ENCODE measurements around the gene PRR7. TPM values are rescaled to one million over a fixed set of nuclear protein-coding genes. Genes with fewer than 3 reads are reported as not detected.

Gene PRR7
- total RNA-seq, 2 experiments from 2014 or later, result 23.3 to 23.5 TPM

- Mint-ChIP-seq H3K36me3 (ENCODE audit: low read depth) (peaks cover 5% of the 10 kb centered on the region), H3K4me1 (ENCODE audit: low read depth) (peaks cover 31% of the 10 kb centered on the region), H3K27ac (no peak within 1 kb of the TSS), H3K4me3 (peak within 1 kb of the TSS; percentile 74), H3K27me3 (no peaks in the 10 kb centered on the region), H3K9me3 (no peaks in the 10 kb centered on the region)
- H3K4me3 ChIP-seq (ENCODE audit: low read length), result peak within 1 kb of the TSS; percentile 70
- ChIA-PET CTCF (interaction anchor here (1.0 to 2.1 kb wide), 6 partner anchors 20 to 188 kb away, joined by 3 to 7 read pairs (median 5); partner anchors contain the start of gene DDX41), POLR2A (interaction anchor here (0.6 to 2.1 kb wide), 18 partner anchors 18 to 363 kb away, joined by 3 to 12 read pairs (median 5); partner anchors contain the start of genes DDX41, GRK6 and NSD1)
- intact Hi-C loops (cut with DNase I, micrococcal nuclease), result loop anchor here (1.0 to 2.0 kb wide), 4 partner anchors 19 to 185 kb away; partner anchors contain the start of gene DDX41 (in 1 of the 2)
- no peaks in the 10 kb centered on the region for H3K27me3 ChIP-seq (ENCODE audit: control insufficient read depth in 1 of 2, insufficient read depth in 2 of 2, low read length in 2 of 2)
- DNase-seq (peak; percentile 87 to 98 (median 94)), ATAC-seq (ENCODE audit: poor library complexity) (peak; percentile 89)
- H3K4me1 ChIP-seq (ENCODE audit: insufficient read depth, low read length), result peaks cover 50% of the 10 kb centered on the region
- no peak within 1 kb of the TSS for H3K27ac ChIP-seq (ENCODE audit: low read depth in 1 of 2, low read length in 2 of 2)
- no peaks in the 10 kb centered on the region for H3K36me3 ChIP-seq (ENCODE audit: insufficient read depth, low read length)
- no peak for TF ChIP-seq CTCF (IDR thresholded peaks at IDR 0.05)
- H3K9me3 ChIP-seq (ENCODE audit: control insufficient read depth in 1 of 2, insufficient read depth in 1 of 2, low read length in 2 of 2), result no peaks in the 10 kb centered on the region
Measured at GRCh38 chr5:177497292-177498012, 50.8 kb downstream of the PRR7 start, which contains the start of gene PDLIM7. Gene PDLIM7 (minus strand): TSS chr5:177497604. CDS start chr5:177496512, 1,092 bp downstream.

- Histone ChIP-seq H3K27ac (ENCODE audit: low read depth in 1 of 2, low read length in 2 of 2) (no peak overlapping the region), H3K27me3 (ENCODE audit: control insufficient read depth in 1 of 2, insufficient read depth in 2 of 2, low read length in 2 of 2) (no peaks in the 10 kb centered on the region), H3K4me3 (ENCODE audit: low read length) (peak overlapping the region; percentile 70), H3K9me3 (ENCODE audit: control insufficient read depth in 1 of 2, insufficient read depth in 1 of 2, low read length in 2 of 2) (no peaks in the 10 kb centered on the region), H3K36me3 (ENCODE audit: insufficient read depth, low read length) (no peaks in the 10 kb centered on the region), H3K4me1 (ENCODE audit: insufficient read depth, low read length) (peaks cover 50% of the 10 kb centered on the region)
- ChIA-PET POLR2A (interaction anchor here (0.7 to 2.1 kb wide), 16 partner anchors 18 to 364 kb away, joined by 3 to 12 read pairs (median 5); partner anchors contain the start of genes DDX41, GRK6 and NSD1), CTCF (interaction anchor here (1.0 to 2.1 kb wide), 8 partner anchors 19 to 189 kb away, joined by 3 to 7 read pairs (median 4); partner anchors contain the start of gene DDX41)
- Mint-ChIP-seq H3K27me3 (no peaks in the 10 kb centered on the region), H3K36me3 (ENCODE audit: low read depth) (no peaks in the 10 kb centered on the region), H3K27ac (no peak overlapping the region), H3K9me3 (no peaks in the 10 kb centered on the region), H3K4me3 (peak overlapping the region; percentile 74), H3K4me1 (ENCODE audit: low read depth) (peaks cover 31% of the 10 kb centered on the region)
- DNase-seq (peak in 2 of 14 experiments; percentile 10 to 49), ATAC-seq (ENCODE audit: poor library complexity) (peak; percentile 5)
- TF ChIP-seq CTCF (IDR thresholded peaks at IDR 0.05), result no peak
- intact Hi-C loops (cut with DNase I, micrococcal nuclease), result no loop called here
Measured at GRCh38 chr5:177498013-177498787, 51.6 kb downstream of the PRR7 start.

- no peak overlapping the region for H3K27ac ChIP-seq (ENCODE audit: low read depth in 1 of 2, low read length in 2 of 2)
- peaks cover 42% of the 10 kb centered on the region for H3K4me1 ChIP-seq (ENCODE audit: insufficient read depth, low read length)
- Mint-ChIP-seq H3K4me1 (ENCODE audit: low read depth) (peaks cover 31% of the 10 kb centered on the region), H3K27me3 (no peaks in the 10 kb centered on the region), H3K4me3 (peak overlapping the region; percentile 60), H3K9me3 (no peaks in the 10 kb centered on the region), H3K27ac (no peak overlapping the region), H3K36me3 (ENCODE audit: low read depth) (no peaks in the 10 kb centered on the region)
- no peaks in the 10 kb centered on the region for H3K9me3 ChIP-seq (ENCODE audit: control insufficient read depth in 1 of 2, insufficient read depth in 1 of 2, low read length in 2 of 2)
- ChIA-PET POLR2A (interaction anchor here (1.1 kb wide), 1 partner anchor 109 kb away, joined by 3 read pairs; no protein-coding TSS in a partner anchor), CTCF (interaction anchor here (1.2 to 4.1 kb wide), 6 partner anchors 27 to 190 kb away, joined by 3 to 41 read pairs (median 4); no protein-coding TSS in a partner anchor)
- no peak overlapping the region for H3K4me3 ChIP-seq (ENCODE audit: low read length)
- intact Hi-C loops (cut with DNase I, micrococcal nuclease), result loop anchor here (1.0 to 2.0 kb wide), 2 partner anchors 182 to 385 kb away; no protein-coding TSS in a partner anchor
- no peak for TF ChIP-seq CTCF (IDR thresholded peaks at IDR 0.05)
- no peaks in the 10 kb centered on the region for H3K36me3 ChIP-seq (ENCODE audit: insufficient read depth, low read length)
- DNase-seq (no peak), ATAC-seq (ENCODE audit: poor library complexity) (no peak)
- no peaks in the 10 kb centered on the region for H3K27me3 ChIP-seq (ENCODE audit: control insufficient read depth in 1 of 2, insufficient read depth in 2 of 2, low read length in 2 of 2)
Measured at GRCh38 chr5:177499842-177500241, 53.2 kb downstream of the PRR7 start.
